GM19397 (cell line): ENCODE results near the gene LSP1.

ENCODE experiments used
- ATAC-seq: cut with Tn5 transposase; IDR thresholded peaks from one replicate; pipeline ENCODE4 v1.9.1; 2021; ENCODE audit warnings: mild to moderate bottlenecking, moderate library complexity; ENCODE audit not compliant: unreplicated experiment

The LSP1 gene

DNA sequence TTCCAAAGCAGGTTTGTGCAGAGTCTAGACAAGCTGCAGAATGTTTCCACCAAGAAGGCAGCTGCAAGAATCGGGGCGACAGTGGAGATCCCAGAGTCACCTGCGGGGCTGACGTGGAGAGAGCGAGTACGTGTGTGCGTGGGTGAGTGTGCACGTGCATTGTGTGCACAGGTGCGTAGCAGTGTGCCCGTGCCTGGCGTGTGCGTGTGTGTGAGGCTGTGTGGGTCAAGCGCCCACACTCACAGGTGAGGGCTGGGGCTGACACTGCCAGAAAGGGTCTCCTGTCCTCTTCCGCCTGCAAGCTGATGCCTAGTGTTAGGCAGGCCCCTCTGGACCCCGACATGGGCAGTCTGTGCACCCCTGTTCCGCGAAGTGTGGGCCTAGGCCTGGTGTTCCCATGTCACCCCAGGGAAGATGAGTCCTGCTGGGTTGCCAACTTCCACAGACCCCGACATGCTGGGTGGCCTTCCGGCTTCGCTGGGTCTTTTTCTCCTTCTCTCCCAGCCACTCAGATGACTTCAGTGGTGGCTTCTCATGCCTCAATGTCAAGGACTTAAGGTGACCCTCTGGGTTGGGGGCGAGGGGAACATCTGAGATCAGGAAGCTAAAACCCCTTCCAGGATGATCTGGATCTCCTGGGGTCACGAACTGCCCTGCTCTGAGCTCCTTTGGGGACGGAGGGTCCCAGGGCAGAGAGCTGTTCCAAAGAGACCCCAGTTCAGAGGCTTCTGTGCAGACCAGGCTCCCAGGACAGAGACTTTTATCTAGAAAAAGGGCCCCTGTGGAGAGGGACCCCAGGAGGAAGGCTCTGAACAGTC is 28.5 kb upstream of the LSP1 start:
- ATAC-seq: no peak

DNA sequence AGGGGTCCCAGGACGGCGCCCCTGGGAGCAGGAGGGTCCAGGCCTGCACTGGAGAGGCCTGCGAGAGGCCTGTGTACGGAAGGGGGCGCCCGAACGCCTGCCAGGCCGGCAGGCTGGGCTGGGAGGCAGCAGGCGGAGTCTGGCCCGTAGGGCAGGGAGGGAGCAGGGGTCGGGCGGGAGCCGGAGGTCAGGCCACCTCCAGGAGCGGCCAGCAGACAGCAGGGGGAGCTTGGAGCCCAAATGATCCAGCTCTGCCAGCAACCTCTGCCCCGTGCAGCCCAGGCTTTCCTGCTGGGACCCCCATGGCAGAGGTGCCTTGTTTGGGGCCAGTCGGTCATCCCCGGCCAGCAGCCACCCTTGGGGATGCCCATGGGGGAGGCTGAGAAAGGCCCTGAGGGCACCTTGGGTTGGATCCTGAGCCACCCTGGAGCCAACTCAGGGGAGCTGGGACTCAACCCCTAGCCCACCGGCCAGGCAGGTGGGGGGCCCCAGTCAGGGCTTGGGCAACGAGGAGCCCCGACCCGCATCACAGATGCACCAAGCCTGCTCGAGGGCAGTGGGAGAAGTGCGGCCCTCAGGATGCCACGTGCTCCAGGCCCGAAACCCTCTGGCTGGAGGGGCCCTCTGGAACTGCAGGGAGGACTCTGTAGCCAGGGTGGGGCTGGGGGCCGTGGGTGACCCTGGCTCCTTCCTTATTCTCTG is 27.7 kb upstream of the LSP1 start:
- no peak for ATAC-seq

DNA sequence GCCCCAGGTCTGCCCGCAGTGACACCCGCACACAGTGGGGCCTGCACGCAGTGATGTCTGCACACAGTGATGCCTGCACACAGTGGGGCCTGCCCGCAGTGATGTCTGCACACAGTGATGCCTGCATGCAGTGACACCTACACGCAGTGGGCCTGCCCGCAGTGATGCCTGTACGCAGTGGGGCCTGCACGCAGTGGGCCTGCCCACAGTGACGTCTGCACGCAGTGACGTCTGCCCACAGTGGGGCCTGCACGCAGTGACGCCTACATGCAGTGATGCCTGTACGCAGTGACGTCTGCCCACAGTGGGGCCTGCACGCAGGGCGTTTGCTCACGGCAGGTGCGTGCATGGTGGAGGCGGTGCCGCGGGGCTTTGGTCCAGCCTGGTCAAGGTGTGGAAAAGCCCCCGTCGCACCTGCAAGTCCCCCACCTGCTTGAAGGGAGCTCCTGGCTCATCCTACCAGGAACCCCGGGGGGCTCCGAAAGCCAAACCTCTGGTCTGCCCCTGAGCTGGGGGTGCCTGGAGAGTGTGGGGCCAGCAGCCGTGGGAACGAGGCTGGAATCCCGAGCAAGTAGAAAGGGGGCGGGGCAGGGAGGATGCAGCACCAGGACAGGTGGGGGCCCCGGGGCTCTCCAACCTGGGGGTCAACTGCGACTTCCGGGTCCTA is 27.0 kb upstream of the LSP1 start:
- no peak for ATAC-seq

DNA sequence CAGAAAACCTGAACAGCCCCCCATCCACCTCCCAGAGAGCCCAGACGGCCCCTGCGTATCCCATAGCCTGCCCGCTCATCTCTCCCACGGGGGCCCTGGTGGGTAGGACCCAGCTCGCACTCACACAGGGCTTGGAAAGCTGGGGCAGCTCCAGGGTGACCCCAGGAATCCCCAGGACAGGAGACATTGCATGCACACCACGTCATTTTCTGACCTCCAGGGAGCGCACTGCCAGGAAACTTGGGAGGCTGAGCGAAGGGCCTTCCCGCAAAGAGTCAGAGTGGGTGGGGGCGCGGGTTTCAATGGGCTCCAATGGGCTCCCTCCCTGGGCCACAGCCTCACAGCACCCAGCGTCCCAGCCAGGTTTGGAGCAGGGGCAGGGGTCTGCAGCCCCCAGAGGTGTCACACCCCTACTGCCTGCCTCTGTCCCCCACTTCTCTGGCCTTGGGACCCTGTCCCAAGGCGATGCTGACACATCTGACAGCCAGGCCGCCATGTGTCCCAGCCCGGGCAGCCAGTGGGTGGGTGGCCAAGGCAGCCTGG is 26.3 kb upstream of the LSP1 start:
- ATAC-seq: no peak

DNA sequence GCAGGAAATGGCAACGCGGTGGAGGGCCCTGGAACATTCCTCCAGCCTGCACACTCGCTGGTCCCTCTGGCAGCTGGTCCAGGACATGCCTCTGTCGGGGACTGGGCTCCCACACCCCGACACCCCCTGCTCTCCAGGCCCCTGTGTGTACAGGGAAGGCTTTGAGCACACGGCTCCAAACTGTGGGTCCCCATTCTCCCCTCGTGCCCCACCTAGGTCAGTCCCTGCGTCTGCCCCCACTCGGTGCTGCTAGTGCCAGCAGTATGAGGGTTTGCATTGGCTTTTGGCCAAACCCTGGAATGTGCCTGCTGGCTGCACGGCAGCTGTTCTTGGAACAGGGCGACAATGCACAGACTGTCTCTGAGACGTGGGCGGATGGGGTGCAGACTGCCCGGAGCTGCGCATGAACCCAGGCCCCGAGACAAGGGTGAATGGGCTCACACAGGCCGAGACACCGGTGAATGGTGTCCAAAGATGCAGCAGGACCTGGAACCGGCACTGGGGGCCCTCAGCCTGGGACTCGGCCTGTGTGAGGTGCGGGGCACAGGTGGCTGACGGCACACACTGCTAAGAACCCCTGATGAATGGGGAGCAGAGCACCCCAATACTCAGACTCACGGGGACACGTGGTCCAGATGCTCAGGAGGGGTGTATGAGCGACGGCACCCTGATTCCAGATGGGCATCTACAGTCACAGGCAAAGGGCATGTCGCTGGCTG is 25.6 kb upstream of the LSP1 start:
- ATAC-seq: no peak

DNA sequence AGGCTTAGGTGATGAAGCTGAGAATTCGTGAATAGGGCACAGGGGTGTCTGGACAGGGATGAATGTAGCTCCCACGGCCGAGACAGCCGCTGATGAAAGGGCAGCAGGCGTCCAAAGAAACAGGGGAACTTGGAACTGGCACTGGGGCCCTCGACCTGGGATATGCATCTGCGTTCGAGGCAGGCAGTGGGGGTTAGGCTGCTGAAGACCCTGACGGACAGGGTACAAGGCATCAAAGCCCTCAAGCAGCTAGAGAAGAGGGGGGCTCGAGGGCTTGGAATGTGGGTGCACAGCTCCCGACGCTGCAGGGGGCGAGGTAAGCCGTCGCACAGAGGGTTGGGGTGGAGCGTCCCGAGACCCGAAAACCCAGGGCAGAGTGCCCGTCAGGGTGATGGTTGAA is 25.0 kb upstream of the LSP1 start:
- no peak for ATAC-seq

DNA sequence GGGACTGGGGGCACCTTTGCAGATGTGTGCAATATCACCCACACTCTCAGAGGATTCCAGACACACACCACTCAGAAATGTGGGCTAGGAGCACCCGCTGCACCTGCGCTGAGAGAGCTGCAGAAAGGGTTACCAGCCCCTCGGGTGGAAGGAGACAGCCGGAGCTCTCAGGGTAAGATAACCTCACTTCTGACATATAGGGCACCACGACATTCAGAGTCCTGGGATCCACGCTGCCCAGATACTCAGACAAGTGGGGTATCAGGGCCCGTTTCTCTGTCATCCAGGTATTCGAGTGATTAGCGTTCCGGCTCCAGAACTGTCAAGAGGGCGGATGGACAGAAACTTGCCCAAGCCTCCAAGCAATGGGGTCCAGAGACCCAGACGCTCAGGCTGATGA is 24.3 kb upstream of the LSP1 start:
- ATAC-seq: no peak

DNA sequence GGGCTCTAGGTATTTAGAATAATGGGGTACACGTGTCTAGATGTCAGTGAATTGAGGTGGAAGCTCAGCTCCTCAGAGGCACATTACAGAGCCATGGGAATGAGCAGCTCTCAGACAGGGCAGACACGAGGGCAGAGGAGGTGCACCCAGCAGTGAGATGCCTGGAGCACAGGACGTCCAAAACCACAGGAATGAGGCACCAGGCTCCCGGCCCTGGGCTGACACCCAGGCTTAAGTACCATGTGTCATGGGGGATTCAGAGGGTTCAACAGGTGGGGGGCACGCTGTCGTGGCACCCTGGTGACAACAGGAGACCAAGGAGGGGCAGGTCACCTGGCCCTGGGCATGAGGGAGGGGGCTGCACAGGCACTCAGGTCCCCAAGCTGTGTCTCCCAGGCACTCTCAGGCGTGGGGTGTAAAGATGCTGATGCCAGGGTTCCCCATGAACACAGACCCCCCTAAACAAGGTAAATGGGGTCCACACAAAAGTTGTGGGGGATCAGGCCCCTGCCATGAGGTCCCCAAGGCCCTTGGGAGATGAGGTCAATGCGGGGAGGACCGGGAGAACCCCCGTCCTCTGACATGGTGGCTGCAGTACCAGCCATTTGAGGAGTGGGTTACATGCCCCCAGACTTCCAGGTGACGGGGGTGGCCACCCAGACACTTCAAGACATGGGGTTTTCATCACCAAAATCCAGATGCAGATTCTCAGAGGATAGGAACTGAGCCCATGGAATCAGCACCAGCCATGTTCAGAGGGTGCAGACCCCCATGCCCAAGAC is 23.7 kb upstream of the LSP1 start:
- no peak for ATAC-seq

DNA sequence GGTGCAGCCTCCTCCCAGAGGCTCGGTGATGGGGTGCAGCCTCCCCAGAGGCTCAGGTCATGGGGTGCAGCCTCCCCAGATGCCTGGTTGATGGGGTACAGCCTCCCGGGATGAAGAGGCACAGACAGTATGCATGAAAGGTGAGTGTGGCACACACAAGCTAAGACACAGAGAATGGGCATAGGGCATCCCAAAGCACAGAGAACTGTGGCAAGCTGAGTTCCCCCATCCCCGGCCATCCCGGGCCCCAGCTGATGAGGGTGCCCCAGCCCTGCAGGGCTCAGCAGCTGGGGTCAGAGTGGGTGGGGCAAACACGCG is 22.9 kb upstream of the LSP1 start:
- ATAC-seq: no peak

DNA sequence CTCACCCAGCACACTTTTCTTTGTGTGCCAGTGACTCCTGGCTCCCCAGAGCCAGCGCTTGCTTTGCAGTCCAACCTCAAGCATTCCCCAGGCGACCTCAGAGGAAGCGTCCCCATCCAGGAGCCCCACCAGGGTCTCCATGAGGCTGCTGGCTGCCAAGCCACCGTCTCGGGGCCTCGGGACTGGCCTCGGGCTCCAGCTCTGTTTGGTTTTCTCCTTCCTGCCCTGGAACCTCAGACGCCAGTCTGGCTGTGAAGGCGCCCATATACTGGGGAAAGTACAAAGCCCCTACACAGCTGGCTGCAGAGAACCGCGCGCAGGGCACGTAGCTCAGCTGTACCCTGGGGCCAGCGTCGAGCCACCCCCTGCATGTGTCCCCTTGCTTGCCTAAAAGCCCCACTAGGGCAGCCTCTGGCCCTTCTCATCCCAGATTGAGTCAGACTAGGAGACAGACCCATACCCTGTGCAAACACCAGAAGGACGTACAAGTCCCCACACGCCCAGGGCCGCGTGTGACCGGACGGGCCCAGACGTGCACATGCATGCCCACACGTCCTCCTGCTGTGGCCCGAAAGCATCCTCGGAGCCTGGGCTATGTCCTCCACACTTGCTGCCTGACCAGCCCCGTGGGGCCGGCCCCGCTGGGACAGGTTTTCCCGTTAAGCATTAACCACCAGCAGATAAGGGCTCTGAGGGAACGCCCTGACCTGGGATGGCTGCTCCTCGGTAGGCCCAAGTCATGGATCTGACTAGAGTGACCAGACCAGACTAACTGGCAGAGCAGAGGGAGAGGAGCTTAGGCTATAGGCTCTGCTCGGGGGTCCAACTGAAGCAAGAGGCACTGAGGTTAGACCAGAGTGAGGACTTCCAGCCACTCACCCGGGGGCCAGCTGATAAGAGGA is 22.3 kb upstream of the LSP1 start:
- no peak for ATAC-seq

DNA sequence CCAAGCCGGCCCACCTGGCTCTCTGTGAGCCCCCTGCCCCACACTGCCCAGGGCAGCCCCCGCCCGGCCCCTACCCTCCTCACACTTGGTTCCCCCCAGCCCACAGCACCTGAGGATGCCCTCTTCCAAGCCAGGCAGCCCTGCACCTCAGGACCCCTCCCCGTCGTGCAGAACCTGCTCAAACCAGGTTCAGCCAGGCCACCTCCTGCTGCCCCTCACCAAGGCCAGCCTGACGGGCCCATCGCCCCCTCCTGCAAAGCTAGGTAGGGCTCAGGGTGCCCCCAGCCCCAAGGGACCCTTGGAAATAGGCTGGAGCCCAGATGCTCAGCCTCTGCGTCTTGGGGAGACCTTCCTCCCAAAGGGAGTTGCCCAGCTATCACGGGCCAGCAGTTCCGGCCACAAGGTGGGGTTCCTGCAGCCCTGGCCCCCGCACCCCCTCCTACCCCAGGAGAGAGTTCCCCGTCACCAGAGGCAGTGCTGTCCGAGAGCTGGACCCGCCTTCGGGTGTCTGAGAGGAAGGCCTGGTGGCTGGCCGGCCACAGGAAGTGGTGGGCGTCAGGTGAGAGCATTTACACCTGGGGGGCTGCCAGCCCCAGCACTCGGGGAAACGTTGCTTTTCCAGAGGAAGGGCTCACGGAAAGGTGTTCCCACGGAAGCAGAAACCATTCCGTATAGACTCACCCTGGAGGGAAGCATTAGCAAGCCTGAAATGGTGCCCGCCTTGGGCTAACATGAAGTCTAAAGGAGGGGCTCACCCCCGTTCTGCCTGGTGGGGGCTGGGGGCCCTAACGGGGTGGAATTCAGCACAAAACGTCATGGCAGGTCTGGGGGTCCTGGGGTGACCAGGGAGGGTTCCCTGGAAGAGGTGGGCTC is 21.3 kb upstream of the LSP1 start:
- ATAC-seq: no peak

DNA sequence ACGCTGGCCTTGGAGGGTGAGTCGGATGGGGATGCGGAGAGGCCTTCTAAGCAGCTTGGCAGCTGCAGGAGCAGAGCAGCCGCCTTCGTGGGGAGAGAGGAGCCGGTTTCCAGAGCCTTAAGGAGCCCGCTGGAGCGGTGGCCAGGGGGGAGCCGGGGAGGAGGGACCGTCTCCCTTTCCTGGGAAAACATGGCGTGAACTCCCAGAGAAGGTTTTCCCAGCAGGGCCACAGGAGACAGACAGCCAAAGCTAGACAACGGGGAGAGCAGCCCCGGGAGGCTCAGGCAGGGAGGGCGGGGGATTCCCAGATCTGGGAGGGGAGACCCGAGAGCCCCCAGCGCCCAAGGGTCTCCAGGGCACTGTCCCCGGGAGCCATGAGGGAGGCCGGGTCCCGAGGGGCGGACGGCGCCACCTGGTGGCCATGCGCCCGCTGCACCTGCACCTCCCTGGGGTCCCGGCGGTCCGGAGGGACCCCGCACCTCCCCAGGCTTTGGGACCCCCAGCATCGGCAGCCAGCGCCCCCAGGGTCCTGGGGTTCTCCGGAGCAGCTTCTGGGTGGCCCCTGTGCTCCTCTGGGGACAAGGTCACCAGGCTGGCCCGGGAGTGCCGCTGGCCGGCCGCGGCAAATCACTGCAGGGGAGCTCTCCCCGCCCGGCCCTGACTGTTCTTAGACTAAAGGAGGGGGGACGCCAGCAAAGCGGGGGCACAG is 20.5 kb upstream of the LSP1 start:
- ATAC-seq: no peak

DNA sequence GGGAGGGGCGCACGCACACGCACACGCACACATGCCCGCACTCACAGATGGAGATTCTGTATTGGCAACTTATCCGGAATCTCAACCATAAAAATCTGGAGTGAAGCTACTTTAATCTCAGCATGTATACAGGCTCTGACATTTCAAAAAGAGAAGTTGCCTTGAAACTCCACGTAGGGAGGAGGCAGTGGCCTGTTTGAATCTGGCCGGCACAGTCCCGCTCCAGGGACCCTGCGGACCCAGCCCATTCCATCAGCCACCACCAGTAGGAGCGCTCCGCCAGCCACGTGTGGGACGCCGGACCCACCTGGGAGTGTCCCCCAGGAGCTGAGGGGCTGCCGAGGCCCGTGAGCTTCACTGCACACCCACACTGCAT is 20.0 kb upstream of the LSP1 start:
- ATAC-seq: no peak

DNA sequence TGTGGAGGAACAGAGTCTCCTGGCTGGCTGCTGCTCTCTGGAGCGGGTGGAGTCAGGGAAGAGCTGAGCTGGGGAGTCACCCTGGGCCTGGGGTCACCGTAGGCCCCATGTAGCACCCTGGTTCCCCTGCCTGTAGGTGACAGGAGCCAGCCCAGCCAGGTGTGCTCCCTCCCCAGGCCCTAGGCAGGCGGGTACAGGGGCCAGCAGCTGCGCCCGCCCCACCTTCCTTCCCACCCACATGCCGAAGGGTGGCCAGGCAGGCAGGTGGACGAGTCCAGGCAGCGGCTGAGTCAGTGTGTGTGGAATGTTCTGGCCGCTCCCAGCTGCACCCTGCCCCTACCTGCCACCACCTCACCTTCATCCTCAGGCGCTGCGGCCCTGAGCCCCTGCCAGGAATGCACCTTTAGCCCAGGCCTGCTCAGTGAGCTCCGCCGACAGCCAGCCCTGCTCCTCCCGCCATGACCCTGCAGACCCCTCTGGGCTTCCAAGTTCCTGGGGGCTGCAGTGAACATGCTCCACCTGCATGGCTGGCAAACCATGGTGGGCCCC is 18.7 kb upstream of the LSP1 start:
- ATAC-seq: no peak

DNA sequence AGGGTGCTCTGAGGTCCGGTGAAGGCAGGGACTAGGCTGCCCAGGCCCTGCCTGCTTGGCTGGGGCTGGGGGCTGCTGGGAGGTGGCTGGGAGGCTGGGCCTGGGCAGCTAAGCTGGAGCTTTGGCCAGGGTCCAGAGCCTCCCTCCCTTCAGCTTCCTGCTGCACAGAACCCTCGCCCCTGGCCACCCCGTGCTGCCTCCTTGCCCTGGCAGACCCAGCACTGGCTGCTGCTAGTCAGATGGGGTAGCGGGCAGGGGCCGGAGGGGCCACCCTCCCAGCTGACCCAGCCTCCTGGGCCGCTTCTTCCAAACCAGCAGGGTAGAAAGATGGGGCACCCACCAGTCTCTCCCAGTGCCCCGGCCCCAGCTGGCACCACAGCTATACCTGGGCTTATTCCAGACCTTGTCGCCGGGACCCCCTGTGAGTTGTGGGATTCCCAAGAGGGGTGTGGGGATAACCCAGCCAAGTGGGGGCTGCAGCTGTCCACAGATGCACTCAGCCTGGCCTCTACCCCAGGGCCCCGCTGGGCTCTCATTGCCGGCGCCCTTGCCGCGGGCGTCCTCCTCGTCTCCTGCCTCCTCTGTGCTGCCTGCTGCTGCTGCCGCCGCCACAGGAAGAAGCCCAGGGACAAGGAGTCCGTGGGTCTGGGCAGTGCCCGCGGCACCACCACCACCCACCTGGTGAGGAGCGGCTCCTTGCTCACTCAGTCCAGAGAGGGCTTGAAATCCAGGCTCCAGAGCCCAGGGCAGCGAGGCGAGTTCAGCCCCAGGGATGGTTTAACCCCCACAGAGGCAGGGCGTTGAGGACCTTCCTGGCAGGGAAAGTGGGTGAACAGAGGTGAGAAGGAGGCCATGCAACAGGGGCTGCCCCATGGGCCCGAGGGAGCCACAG is 17.9 kb upstream of the LSP1 start, which contains the start of gene SYT8:
Gene SYT8, plus strand, starts transcription at position 212 of the 892 bp plus-strand sequence. Its CDS starts 116 bp downstream, at position 328.
- no peak for ATAC-seq

DNA sequence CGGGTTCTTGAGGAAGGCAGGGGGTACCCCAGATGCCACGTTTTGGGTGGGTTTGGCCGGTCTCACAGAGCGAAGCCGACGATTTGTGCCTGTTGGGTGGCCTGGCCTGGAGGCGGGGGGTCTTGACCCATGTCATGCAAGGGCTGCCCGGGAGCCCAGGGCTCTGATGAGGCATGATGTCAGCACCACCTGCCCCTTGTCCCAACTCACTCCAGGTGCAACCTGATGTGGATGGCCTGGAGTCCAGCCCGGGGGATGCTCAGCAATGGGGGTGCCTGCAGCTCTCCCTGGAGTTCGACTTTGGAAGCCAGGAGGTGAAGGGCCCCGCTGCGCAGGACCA is 17.2 kb upstream of the LSP1 start:
- no peak for ATAC-seq
